GM18873 (cell line): ENCODE measurements around the gene LIN7B.
"Not testable (repeated sequence)": the region's sequence is repeated elsewhere in the genome, so short reads cannot be mapped to it uniquely, and the experiment has no call there.

Experiments used
- ATAC-seq: cut with Tn5 transposase; IDR thresholded peaks from one replicate; pipeline ENCODE4 v1.9.1; 2021; ENCODE audit warnings: mild to moderate bottlenecking, moderate library complexity, moderate number of reproducible peaks; ENCODE audit not compliant: unreplicated experiment, low FRiP score

Gene LIN7B, protein sequence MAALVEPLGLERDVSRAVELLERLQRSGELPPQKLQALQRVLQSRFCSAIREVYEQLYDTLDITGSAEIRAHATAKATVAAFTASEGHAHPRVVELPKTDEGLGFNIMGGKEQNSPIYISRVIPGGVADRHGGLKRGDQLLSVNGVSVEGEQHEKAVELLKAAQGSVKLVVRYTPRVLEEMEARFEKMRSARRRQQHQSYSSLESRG

DNA sequence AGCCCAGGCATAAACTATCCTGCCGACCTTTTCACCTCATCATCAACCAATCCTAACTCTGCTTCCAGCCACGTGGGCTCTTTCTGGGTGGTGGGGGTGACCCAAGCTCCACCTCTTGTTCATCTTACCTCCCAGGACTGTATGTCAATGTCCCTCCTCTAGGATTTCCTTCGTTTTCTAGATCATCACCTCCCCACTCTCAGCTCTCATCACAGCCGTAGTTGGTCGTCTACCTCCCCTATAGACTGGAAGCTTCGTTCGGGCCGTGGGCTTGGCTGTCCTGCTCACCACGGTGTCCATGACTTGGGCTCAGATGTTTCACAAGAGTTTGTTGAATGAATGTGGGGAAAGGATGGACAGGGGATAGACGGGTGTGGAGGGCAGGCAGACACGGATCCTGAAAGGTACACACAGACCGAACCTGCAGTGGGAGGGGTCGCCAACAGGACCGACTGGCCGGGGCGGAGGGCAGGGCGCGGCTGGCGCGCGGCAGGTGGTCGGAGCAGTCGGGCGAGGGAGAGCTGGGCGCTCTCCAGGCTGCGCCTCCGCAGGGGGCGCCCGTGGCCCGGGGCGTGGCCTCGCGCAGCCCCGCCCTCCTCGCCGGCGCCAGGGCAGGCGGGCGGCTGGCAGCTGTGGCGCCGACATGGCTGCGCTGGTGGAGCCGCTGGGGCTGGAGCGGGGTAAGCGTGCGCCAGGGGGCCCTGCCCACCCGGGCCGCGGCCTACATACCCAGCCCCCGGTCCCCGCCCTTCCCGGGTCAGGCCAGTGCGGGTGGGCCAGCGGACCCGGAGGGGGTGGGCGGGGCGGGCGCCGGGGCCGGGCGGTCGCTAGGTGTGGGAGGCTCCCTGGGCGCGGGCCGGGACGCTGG, at the start of gene LIN7B:
Gene LIN7B (plus strand): TSS at position 609 of the 868 bp plus-strand sequence. CDS start 35 bp downstream, at position 644.
- no peak for ATAC-seq

DNA sequence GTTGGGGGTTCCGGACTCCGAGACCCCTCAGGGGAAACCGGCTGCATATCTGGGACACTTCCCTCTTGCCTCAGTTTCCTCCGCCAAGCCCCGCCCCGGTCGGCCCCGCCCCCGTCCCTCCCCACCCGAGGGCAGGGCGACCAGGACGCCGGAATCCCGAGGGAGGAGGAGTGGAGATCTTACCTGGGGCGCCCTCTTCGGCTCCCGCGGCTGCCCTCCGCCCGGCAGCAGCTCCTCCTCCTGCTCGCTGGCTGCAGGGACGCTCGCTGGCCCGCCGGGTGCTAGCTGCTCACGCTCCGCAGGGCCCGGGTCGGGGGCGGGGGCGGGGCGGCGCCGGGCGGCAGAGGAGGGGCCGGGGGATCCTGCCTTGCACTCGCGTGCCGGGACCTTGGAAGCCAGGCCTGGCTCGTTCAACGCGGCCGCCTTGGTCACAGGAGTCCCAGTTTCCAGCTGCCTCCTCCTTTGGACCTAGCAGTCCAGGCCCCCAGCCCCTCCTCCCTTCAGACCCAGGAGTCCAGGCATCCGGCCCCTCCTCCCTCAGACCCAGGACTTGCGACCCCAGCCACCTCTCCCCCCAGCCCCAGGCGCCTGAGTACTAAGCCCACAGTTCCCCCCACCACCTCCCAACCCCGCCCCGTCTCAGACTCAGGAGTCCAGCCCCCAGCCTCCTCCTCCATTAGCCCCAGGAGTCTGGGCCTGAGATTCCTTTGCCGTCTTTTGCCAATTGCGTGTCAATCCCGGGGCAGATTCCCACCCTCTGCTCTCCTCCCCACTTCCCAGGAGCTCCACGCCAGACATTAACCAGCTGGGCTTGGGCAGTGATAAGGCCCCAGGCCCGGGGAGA, 49.2 kb upstream of the LIN7B start, which contains the start of gene NTF4:
Gene NTF4 (minus strand): TSS at position 51 of the 844 bp plus-strand sequence. CDS start 2,821 bp downstream, outside the sequence.
- ATAC-seq = no peak

DNA sequence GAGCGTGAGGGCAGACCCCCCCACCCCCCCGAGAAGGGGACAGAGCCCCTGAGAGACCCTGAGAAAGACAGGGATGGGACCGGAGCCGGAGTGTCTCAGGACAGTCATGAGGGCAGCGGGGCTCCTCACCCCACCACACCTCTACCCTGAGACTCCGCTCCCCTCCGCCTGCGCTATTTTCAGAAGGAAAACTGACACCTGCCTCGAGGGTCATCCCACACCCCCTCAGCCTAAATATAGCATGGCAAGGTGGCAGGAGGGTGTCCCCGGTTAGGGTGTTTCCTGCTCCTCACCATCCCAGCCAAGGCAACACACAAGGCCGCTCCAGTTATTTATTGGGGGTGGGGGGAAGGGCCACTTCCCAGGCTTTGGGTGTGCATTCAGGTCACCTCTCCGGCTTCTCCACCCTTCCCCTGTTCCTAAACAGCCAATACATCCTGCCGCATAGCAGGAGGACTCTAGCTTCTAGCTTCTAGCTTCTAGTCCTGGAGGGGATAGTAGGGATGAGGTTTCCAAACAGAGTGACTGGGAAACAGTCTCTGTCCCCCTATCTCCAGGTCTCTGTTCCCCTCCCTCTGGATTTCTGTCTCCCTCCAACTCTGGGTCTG, 48.2 kb upstream of the LIN7B start:
- ATAC-seq = no peak

DNA sequence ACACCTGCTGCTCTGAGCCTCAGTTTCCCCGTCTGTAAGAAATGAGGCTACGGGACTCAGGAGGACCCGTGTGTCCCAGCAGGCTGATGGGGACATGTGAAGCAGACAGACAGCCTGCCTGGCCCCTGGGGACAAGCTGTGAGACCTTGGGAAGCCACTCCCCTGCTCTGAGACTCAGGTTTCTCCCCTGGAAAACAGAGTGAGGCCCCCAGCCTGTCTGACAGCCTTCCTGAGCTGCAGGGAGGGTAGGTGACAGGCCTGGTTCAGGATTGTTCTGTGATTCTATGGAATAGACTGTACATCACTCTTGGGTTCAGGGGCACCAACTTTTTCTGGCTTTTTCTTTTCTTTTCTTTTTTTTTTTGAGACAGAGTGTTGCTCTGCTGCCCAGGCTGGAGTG, 46.6 kb upstream of the LIN7B start:
- ATAC-seq = no peak

DNA sequence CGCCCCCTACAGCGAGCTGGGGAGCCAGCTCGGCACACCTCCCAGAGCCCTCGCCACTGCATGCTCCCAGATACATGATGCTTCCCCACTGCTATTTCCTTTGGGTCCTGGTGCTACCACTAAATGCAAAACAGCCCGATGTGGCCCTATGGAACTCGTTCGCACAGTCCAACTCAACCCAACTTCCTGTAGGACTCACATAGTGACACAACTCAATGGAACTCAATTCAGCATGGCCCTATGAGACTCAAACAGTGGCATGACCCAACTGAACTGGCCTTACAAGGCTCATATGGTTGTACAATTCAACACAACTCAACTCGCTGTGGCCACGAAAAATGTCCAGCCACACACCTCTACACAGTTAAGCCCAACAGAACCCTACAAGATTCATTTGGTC, 45.1 kb upstream of the LIN7B start:
- no peak for ATAC-seq

DNA sequence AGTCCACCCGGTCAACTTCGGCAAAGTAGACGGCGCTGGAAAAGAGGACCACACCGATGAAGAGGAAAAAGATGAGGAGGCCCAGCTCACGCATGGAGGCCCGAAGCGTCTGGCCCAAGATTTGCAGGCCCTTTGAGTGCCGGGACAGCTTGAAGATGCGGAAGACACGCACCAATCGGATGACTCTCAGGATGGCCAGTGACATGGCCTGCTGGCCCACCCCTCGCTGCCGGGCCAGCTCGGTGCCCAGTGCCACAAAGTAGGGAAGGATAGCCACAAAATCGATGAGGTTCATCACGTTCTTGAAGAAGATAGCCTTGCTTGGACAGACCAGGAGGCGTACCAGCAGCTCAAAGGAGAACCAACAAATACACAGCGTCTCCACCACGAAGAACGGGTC, 43.8 kb upstream of the LIN7B start:
- no peak for ATAC-seq

DNA sequence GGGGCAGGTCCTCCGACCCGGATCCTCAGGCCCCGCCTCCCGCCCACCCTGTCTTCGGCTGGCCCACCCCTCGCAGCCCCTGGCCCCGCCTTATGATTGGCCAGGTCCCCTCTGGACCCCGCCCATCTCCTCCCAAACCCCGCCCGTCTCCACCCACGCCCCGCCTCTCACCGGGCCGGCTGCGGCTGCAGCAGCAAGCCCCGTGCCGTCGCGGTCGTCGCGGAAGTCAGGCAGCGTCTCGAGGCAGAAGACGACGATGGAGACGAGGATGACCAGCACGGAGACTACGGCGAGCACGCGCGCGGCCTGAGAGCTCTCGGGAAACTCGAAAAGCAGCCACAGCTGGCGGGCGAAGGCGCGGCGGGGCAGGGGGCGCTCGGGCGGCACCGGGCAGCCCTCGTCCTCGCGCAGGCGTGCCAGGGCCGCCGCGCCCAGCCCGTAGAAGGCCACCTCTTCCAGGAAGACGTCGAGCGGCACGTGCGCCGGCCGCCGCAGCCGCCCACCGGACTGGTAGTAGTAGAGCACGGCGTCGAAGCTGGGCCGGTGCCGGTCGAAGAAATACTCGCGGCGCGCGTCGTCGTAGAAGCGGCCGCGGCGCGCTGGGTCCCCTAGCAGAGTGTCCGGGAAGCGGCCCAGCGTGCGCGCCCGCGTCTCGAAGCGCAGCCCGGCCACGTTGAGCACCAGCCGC, 42.2 kb upstream of the LIN7B start:
- ATAC-seq = no peak

DNA sequence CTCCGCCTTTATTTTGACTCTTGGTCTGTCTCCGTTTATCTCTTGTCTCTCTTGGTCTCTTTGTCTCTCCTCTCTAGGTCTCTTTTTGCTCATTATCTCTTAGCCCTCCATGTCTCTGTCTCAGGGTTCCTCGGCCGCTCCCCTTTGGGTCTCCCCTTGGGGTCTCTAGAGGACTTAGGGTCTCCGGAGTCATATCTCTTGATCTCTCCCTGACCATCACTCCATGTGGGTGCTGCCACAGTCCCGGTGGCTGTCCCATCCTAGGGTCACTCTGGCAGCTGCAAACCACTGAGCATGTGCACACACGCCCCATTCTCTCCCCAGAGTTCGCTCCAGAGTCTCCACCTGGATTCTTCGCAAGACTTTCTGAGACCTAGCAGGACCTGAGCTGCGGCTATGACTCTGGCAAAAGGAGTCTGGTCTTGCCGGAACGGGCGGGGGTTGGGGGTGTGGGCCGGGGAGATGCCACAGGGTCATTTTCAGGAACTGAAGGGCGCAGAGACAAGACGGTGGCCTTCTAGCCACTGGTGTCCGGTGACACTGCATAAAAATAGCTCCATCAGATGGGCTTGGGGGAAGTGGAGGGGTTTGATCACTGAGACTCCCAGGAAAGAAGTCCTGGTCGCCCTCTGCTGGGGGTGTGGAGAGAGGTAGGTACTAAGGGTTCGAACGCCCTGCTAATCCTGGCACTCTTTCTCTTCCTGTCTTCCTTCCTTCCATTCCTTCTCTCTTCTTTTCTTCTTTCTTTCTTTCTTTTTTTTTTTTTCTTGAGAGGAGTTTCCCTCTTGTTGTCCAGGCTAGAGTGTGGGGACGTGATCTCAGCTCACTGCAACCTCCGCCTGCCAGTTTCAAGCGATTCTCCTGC, 40.4 kb upstream of the LIN7B start:
- no peak for ATAC-seq

DNA sequence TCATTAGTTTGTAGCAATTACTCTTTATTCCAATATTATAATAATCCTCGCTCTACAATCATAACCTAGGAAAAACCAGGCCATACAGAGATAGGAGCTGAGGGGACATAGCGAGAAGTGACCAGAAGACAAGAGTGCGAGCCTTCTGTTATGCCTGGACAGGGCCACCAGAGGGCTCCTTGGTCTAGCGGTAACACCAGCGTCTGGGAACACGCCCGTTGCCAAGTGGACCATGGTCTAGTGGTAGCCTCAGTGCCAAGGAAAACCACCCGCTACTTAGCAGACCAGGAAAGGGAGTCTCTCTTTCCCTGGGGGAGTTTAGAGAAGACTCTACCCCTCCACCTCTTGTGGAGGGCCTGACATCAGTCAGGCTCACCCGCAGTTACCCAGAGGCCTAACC, 39.3 kb upstream of the LIN7B start:
- not testable (repeated sequence) for ATAC-seq

DNA sequence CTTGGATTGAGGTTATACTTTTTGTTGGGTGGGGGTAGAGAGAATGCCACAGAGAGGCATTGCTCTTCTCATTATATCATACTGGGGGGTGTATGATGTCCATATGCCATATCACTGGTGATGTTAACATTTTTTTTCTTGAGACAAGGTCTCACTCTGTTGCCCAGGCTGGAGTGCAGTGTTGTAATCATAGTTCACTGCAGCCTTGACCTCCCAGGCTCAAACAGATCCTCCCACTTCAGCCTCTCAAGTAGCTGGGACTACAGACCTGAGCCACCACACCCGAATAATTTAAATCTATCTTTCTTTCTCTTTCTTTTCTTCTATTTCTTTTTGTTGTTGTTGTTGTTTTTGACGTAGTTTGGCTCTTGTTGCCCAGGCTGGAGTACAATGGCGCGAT, 33.8 kb upstream of the LIN7B start:
- ATAC-seq = no peak

DNA sequence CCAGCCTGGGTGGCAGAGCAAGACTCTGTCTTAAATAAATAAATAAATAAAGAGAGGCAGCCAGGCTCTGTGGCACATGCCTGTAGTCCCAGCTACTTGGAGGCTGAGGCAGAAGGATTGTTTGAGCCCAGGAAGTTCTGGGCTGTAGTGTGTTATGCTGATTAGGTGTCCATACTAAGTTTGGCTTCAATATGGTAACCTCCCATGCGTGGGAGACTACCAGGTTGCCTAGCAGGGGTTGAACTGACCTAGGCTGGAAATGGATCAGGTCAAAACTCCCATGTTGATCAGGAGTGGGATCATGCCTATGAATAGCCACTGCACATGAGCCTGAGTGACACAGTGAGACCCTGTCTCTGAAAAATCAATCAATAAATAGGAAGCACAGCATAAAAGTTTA, 32.9 kb upstream of the LIN7B start:
- no peak for ATAC-seq

DNA sequence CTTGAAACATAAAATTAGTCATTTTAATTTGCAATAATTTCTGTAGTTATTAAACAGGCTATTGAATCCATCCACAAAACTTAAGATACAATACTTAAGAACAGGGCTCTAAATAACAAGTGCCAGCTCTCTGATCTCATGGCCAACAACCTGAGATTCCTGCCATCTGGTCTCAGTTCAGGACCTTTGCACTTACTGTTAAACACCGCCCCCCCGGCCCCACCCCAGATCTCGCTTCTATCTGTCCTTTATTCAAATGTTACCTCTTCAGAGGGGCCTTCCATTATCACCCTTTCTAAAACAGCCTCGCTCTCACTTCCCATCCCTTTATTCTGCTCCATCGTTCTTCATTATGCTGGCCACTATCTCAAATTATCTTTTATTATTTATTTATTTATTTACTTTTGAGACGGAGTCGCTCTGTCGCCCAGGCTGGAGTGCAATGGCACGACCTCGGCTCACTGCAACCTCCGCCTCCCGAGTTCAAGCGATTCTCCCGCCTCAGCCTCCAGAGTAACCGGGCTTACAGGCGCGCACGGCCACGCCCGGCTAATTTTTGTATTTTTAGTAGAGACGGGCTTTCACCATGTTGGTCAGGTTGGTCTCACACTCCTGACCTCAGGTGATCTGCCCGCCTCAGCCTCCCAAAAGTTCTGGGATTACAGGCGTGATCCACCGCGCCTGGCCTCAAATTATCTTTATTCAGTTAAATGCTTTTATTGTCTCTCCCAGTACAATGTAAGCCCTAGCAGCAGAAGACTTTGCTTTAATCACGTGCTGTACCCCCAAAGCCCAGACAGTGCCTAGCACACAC, 29.8 kb upstream of the LIN7B start:
- ATAC-seq = no peak

DNA sequence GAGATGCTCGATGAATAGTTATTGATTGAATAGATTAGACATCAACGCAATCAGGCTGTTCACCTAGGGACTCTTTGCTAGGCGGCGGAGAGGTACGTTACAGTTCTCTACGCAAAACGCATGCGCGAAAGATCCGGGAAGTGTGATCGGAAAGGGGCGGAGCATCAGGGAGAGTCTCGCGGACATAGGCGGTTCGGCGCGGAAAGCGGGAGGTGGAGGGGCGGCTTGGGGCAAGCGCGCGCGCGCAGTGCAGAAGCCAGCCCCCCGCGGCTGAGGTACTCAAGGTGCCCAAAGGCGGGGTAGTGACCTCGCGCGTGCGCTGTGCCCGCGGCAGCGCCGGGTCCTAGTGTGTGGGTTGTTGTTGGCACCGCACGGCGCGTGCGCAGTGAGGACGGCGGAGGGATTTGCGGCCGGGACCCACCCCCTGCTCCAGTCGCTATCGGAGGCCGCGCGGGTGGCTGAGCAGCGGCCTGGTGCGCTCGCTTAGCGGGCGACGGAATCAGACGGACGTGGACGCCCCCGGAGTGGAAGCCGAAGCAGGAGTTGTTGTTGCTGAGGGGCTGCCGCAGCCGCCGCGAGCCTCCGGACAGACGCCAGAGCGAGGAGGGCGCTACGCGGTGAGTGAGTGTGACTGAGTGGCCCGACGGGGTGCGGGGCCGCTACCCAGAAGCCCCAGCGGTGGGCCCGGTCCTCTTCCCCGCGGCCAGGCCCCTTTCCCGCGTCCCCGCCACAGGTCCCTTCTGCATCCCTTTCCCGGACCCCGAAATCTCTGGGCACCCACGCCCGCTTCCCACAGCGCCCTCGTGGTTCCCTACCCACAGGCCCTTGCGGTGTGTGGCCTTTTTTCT, 28.9 kb upstream of the LIN7B start, which contains the start of gene SNRNP70:
Gene SNRNP70 (plus strand): TSS at position 432 of the 848 bp plus-strand sequence. CDS start 964 bp downstream, outside the sequence.
- ATAC-seq = peak; percentile 66

DNA sequence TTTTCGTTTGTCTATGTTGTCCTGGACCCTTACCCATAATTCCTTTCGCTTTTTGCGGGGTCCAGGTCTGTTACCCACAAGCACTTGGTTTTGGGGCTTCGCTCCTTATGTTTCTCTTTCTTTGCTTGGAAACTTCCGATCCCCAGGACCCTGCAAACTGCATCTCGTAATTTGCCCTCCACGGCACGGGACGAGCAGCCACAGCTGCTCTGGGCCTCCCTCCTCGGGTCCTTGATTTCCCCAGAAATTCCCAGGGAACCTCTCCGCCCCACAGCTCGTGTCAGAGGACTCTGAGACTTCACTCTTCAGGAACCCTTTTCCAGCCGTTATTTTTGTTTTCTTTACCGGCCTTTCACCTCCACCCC, 28.3 kb upstream of the LIN7B start:
- no peak for ATAC-seq

DNA sequence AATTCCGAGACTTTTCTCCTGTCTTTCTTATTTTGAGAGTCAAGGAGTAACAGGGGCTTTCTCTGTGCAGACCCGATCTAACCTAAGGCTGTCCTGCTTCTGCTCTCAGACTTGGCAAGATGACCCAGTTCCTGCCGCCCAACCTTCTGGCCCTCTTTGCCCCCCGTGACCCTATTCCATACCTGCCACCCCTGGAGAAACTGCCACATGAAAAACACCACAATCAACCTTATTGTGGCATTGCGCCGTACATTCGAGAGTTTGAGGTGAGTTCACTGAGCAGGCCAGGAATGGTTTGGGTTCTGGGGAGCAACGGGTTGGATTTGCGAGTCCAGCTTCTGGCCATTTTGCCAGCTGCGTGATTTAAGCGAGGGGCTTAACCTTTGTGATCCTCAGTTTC, 27.9 kb upstream of the LIN7B start:
- no peak for ATAC-seq

DNA sequence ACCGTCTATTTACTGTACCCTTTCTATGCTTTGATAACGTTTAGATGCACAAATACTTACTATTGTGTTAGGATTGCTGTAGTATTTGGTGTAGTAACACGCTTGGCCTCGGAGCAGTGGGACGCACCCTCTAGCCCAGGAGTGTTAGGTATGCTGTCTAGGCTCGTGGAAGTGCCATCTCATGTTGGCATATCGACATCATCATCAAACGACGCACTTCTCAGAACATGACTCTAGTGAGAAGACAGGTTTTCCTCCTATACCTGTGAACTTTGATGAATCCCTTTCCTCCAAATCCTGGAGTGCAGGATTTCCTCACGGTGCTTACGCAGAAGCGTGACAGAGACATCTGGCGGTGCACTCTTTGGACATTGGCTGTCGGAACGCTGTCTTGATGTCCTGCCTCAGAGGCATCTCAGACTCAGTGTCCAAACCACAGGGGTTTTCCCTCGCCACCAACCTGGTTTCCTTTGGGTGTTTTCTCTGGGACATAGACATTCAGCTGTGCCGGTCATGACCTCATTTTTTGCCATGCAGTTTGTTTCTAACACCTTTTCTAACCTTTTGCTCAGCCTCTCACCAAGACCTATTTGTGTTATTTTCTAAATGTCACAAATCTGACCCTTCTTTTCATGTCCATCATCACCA, 22.7 kb upstream of the LIN7B start:
- ATAC-seq = no peak

DNA sequence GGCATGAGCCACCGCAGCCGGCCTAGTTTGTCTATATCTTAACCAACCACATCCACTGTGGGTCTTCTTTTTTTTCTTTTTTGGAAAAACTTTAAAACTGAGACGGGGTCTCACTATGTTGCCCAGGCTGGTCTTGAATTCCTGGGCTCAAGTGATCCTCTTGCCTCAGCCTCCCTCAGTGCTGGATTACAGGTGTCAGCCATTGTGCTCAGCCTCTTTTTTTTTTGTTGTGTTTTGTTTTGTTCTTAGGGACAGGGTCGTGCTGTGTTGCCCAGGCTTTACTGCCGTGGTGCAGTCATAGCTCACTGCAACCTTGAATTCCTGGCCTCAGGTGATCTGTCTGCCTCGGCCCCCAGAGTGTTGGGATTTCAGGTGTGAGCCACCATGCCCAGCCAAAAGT, 21.5 kb upstream of the LIN7B start:
- no peak for ATAC-seq
